ENCODE data around the gene KLHL17.

- TF ChIP-seq, protein P1, sequence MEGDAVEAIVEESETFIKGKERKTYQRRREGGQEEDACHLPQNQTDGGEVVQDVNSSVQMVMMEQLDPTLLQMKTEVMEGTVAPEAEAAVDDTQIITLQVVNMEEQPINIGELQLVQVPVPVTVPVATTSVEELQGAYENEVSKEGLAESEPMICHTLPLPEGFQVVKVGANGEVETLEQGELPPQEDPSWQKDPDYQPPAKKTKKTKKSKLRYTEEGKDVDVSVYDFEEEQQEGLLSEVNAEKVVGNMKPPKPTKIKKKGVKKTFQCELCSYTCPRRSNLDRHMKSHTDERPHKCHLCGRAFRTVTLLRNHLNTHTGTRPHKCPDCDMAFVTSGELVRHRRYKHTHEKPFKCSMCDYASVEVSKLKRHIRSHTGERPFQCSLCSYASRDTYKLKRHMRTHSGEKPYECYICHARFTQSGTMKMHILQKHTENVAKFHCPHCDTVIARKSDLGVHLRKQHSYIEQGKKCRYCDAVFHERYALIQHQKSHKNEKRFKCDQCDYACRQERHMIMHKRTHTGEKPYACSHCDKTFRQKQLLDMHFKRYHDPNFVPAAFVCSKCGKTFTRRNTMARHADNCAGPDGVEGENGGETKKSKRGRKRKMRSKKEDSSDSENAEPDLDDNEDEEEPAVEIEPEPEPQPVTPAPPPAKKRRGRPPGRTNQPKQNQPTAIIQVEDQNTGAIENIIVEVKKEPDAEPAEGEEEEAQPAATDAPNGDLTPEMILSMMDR (optimal IDR thresholded peaks at IDR 0.05 in 1 of 3, IDR thresholded peaks at IDR 0.05 in 1 of 3, conservative IDR thresholded peaks at IDR 0.05 in 1 of 3; ENCODE audit: extremely low read depth in 1 of 3, insufficient read depth in 2 of 3, low read length in 3 of 3), result no peak
- no peak for TF ChIP-seq EZH2 (IDR thresholded peaks at IDR 0.05; ENCODE audit: low read length)
Measured at GRCh38 chr1:980602-981395, 20.4 kb downstream of the KLHL17 start.
